SW480 (cell line): ENCODE data around the gene ADAMTS19.

Source experiments
- DNase-seq: peaks from one replicate; pipeline ENCODE4 v3.0.0-alpha.2; 2016; ENCODE audit warnings: low spot score

Gene ADAMTS19

DNA sequence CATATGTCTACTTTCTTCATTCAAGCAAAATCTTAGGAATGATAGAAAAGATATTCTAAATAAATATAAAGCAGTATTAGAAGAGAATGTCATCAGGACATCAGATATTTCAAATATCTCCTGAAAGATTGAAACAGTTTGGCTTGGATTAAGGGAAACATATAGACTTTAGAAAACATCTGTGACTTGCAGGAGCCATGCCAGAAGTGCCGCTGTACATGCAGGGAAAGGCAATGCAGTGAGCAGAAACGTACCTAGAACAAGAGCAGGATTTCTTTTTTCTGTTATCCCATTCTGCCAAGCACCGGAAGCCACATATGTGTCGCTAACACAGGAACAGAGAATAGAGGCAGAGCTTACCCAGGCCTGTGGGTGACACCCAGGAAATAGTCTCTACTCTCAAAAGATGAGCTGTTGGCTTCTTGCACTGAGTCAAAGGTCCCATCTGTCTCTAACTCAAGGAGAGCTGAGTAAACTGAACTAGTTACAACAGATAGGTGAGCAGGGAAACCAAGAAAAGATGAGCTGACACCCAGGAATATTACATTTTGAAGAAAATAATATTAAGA lies 5.8 kb downstream of the ADAMTS19 start:
- no peak for DNase-seq

DNA sequence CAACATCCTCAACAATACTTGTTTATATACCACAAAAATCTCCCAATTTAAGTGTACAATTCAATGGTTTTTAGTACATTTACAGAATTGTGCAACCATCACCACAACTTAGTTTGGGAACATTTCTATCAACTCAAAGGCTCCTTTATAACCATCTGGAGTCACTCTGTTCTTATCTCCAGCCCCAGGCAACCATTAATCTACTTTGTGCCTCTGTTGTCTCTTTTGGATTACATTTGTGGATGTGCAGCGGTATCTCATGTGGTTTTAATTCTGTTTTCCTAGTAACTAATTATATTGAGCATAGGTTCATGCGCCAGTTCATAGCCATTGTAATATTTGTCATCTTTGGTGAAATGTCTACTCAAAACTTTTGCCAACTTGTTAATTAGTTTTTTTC lies 14.4 kb downstream of the ADAMTS19 start:
- no peak for DNase-seq

DNA sequence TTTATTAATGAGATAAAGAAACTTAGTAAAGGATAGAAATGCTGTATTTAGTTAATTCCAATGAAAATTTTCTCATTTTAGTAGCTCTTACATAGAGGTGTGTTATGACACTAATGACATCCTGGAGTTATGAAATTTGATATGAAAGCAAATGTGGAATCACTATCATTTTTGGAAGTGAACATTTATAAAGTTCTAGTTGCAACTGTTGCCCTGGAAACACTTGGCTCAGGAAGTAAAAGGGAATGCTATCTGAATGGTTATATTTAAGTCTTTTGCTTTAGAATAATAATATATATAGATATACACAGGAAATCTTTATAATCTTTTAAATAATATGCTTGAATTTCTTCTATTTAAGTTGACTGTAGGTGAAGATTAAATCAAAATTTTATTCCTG lies 16.7 kb downstream of the ADAMTS19 start:
- DNase-seq: no peak

DNA sequence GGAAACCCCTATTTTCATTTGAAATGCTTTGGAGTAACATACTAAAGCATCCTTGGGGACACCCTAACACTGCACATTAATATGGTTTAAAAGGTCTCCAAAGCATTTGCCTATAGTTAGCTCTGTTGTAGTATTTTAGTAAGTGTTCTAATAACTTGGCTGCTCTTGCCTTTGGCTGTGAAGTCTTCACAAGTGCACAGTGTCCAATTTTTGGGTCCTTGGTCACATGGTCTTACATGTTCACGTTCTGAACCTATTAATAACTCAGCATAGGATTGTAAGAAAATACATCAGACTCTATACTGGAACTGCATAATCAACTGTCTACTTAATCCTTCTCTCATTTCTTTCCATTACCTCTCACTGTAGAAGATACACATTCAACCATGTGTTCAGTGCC lies 17.4 kb downstream of the ADAMTS19 start:
- DNase-seq: no peak

DNA sequence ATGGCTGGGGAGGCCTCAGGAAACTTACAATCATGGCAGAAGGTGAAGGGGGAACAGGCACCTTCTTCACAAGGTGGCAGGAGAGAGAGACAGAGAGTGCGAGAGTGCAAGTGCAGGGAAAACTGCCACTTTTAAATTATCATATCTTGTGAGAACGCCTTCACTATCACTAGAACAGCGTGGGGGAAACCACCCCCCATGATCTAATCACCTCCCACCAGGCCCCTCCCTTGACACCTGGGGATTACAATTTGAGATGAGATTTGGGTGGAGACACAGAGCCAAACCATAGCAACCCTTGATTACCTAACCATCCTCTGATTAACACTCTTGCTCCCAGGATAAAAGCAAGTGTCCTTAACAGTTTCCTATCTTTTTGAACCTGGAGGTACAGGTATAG lies 21.1 kb downstream of the ADAMTS19 start:
- DNase-seq: no peak

DNA sequence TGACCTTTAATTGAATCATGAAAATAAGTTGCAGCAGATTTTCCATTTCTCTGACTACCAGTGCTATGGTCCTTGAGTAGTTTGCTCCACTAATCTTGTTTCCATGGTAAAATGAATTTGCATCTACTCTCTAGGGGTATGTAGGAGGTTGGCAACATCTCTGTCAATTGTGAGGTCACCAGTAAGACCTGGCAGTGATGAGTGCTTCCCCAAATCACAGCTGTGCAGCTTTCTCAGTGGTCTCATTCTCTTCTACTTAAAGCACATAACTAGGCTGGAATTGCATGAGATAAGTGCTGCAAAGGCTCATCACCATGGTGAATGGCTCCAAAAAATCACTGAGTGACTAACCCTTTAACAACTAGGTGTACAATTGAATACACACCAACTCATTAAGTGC lies 36.3 kb downstream of the ADAMTS19 start:
- DNase-seq: no peak

DNA sequence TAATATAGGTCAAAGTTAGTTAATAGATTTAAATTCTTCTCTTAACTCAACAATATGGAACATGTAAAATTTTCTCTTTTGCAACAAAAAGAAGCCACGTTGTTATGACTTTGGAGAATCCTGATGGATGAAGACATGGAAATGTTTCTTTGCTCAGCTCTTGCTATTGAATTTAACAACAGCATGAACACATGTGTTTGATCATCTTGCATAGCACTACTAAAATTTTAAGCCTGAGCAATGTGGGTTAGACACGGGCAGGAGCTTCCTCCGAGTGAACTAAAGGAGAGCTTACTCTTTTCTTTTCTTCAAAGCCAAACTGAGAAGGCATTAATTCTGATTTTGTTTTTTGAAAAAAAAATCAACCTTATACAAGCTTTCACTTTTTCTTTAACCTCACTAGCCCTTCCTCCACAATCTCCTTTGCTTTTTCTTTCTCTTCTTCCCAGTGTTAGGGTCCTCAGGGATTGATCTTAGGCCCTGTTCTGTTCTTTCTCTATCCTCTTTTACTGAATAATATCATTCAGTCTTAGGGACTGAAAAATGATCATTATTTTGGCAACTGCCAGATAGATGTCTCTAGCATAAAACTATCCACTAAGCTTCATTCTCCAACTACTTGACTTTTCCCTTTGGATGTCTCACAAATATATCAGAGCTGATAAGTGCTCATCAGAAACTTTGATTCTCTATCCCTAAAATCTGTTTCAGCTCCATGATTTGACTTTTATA lies 36.9 kb downstream of the ADAMTS19 start:
- no peak for DNase-seq

DNA sequence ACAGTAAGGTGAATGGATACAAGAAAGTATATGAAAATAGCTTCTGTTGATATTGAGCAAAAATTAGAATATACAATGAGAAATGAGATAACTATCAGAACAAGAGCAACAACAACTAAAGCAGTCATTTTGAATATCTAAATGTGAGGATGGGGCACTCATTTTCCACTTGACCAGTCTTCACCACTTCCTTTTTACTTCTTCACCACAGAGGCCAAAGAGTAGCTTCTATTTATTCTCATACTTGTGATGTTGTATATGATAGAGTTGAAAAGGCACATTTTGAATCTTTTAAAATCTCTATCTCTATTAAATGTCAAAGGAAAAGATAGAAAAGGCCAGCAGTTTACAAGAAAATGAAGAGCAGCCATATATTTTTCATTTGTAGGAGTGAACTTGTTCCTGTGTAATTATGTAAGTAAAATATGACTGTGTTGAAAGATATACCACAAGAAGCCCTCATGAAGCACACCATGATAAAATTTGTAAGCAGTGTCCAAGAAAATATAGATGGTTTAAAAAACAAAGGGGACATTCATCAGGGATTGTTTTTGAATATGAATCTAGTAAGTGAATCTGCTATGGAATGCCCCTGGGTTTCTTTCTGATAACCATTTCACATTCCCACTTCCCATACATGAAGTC lies 39.2 kb downstream of the ADAMTS19 start:
- no peak for DNase-seq

DNA sequence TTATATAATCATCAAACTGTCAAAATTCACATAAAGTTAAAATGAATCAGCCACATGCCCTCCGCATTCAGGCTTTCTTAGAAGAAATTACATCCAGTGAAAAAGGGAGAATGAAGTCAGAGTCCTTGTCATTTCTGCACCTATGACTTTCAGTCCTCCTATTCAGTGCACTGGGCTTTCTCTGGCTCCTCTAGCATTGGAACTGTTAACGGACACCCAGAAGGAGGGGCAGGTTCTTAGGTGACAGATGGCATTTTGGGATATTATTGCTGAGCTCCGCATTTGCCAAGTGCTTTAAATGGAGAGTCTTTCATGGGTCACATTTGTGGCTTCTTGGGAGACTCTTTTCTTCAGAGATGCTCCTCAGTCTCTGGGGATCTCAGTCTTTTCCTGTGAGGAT lies 40.0 kb downstream of the ADAMTS19 start:
- DNase-seq: no peak

DNA sequence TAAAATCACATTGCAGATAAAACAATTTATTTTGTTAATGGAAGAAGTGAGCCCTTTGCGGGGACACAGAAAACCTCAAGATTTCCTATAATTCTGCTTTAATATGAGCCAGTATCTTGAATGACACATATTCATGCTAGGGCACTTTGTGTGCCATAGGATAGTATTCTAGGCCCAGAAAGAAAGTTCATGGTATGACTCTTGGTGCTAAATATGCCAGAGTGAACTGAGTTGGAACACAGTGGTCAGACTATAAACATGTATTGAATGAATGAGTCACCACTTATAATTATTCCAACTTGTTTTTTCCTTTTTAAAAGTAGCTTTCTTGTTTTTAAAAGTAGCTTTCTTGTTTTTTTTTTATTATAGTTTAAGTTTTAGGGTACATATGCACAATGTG lies 46.0 kb downstream of the ADAMTS19 start:
- peak; percentile 8 for DNase-seq

DNA sequence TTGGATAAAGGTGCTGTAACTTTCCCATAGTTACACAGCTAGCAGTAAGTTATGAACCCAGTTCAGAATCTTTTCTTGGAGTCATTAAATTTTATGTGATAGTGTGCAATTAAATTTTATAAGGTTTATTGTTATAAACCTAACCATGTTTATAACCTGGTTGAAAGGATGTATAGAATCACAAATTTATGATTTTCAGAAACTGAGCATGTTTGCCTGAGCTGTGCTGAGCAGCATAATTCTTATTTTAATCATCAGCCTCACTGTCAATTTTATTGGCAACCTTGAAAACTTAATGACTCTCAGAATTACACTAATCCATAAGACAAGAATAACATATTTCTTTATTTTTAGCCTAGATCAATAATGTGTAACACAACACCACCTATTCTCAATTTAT lies 46.9 kb downstream of the ADAMTS19 start:
- no peak for DNase-seq

DNA sequence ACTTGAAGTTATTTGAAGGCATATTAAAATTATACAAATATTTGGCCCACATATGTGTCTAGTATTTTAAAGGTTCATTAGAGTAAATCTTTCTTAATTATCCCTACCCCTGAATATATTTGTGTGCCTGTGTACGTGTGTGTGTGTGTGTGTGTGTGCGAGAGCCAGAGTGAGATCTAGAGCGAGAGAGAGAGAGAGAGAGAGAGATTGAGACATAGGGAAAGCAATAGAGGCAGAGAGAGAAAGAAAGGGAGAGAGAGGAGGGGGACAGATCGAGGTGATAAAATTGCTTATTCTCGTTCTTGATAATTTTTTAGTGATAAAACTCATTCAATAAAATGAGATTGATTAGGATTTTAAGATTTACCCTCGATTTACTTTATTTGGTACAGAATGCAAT lies 47.4 kb downstream of the ADAMTS19 start:
- no peak for DNase-seq

DNA sequence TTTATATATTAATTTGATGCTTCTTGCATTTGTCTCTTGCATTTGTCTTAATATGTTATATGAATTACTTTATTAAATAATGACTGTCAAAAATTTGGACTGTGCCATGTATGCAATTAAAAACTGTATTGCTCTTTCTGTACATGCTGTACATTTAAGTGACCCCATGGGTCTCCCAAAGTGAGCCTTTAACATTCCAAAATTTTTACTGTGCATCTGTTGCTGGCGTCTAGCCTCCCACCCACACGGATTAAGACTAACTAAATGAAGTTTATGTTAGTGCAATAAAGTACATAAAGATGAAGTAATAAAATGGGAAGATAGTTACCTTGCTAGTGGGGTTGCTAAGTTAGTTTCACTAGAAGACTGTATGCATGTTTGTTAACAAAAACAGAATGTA lies 48.5 kb downstream of the ADAMTS19 start:
- no peak for DNase-seq

DNA sequence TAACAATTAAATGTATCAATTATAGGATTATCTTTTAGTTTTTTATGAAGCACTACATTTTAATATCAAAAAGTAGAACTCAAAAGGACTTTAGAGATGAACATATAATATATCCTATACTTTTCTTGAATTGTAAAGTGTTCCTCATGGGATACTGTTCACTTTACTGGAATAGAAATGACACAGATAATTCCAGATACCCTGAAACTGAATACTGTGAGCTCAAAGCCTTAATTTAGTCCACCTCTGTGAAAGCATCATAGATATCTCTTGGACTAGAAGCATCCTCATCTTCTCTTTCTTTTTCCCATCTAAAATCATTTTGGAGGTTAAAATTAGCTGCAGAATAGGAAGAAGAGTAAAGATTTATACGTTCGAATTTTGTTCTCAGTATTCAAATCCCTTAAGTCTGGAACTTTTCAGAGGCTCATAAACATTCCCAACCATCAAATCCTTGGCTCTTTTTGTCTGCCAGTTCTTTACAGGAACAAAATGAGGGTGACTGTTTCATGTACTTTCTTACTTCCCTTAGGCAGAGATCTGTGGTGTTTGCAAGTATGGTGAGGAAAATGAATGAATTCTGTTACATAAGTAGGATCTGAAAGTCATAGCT lies 49.4 kb downstream of the ADAMTS19 start:
- no peak for DNase-seq

DNA sequence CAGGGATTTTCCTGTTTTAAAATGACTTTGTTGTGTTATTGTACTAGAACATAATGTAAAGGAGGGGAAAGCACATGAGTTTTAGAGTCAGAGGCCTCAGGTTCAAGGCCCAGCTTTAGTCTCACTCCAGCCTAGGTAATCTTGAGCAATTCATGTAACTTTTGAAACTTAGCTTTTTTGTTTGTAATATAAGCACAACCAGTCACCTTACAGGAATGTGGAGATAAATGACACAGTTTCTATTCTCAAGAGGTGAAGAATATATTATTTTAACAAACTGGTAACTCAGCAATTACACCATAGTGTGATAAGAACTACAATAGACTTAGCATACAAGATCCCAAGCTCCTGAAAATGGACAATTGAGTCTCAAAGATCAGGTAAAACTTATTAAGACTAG lies 51.2 kb downstream of the ADAMTS19 start:
- DNase-seq: no peak

DNA sequence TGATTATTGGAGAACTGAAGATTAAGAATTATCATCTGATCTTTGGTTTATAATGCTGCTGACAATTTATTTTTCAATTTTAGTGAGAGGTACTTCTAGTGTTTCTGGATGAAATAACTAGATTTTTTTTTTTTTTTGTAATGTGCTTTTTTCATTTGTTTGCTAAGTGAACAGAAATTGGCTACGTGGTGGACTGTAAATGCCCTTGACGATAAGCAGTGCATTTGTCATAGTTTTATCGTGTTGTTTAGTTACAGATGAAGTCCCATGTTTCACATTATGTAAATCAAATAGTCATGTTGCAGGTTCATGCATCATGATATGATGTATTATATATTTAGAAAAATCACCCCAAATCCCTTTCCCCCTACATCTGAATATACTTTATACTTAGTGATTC lies 81.0 kb downstream of the ADAMTS19 start:
- DNase-seq: no peak

DNA sequence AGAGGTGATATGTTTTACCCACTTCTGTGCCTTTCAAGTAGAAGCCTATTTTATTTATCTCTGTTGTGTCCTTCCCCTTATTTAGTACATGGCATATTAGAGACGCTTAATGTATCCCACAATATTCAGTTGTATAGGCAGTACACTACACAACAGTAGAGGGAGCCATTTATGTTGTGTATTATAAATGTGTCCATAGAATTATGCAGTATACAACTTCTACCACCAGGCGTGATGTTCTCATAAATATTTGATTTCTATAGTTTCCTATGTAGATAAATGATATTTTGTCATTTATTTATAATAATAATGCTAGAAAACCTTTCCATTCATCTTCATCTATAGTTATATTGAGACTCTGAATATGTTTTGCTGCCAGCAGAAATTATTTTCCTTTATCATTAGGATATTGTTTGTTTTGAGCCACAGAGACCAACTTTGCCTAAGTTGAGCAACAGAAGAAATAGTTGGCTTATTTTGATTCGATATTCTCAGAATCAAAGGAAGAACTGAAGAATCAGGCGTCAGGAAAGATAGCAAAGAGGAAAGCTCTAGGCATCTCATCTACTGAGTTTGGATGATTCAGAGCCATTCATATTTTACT lies 81.7 kb downstream of the ADAMTS19 start:
- peak; percentile 9 for DNase-seq

DNA sequence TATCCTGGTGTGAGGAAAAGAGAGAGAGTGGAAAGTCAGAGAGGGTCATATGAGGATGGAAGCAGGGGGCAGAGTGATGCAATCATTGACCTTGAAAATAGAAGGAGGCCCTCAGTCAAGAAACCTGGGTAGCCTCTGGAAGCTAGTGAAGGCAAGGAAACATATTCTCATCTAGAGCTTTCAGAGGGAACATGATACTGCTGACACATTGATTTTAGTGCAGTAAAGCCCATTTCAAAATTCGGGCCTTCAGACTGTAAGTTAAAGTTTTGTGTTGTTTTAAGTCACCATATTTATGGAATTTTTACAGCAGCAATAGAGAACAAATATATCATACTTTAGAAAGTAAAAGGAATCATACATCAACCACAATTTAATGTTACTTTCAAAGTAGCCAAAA lies 87.0 kb downstream of the ADAMTS19 start:
- no peak for DNase-seq

DNA sequence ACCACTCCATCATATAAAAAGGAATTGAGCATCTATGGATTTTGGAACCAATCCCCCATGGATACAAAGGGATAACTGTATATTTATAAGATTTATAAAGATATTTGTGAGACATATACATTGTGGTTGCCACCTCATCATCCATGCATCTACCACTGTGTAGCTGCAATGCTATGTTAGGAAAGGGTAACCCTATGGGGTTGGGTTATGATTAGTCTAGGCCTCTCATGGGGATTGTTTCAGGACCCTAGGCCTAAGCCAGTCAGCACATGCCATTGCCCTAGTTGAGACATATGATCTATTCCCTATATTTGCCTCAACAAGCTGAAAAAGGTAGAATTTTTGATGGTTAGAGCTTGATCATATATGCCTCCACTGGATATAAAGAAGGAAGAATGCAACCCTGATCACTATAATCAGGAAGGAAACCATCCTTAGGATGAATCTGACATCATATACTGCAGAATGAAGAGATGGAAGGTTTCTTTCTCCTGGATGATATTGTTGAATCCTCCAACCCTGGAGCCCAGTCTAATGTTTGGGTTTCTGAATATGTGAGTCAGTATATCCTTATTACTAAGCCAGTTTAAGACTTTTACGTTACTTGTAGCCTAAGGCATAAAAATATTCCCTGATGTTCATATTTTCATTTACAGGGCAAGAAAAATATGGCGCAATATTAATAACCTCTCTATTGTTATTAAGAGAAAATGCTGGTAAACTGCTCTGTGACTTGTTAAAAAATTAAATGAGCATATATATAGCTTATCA lies 94.2 kb downstream of the ADAMTS19 start:
- DNase-seq: no peak

DNA sequence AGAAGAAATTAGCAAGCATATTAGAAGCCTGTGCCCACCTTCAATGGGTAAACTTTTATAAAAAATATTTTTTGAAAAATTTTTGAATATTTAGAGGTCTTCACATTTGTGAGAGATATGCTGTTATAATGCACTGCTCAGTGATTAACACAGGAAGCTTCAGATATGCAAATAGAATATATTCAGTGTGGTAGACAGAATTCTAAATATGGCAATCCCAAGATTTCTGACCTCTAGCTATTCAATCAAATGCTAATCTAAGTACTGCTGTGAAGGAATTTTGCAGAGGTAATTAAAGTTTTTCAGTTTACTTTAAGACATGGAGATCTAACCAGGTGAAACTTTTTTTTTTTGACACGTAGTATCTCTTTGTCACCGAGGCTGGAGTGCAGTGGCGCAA lies 103.5 kb downstream of the ADAMTS19 start:
- no peak for DNase-seq

DNA sequence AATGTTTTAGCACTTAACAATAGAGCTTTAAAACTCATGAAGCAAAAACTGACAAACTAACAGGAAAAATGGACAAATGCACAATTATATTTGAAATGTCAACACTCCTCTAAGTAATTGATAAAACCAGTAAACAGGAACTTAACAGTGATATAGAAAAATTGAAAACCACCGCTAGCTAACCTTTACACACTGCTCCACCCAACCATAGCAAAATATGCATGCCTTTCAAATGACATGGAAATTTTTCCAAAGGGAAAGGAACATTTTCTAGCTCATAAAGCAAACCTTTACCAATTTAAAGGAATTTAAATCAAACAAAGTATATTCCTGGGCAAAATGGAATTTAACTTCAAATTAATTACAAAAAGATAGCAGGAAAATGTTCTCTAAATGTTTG lies 109.2 kb downstream of the ADAMTS19 start:
- no peak for DNase-seq

DNA sequence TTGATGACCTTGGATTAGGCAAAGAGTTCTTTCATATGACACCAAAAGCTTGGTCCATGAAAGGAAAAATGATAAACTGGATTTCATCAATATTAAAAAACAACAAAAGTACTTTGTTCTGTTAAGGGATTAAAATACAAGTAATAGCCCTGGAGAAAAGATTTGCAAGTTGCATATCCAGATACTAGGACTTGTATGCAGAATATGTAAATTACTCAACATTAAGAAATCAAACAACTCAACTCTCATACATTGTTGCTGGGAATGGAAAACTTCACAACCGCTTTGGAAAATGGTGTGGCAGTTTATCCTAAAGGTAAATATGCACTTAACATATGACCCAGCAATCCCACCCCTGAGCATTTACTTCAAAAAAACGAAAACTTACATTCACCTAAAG lies 112.0 kb downstream of the ADAMTS19 start:
- no peak for DNase-seq
